Measurements from ENCODE around the gene NUTM1. TPM values are rescaled to one million over a fixed set of nuclear protein-coding genes. Genes with fewer than 3 reads are reported as not detected.
"Not testable (repeated sequence)": the region's sequence is repeated elsewhere in the genome, so short reads cannot be mapped to it uniquely, and the experiment has no call there.

Gene NUTM1
- total RNA-seq, 4 donors from 2014 or later, result not detected

- Histone ChIP-seq H3K27ac (no peak overlapping the region), H3K4me1 (no peaks in the 10 kb centered on the region)
These were observed 30.8 kb downstream of the NUTM1 start for GRCh38 chr15:34373951-34374350.

GRCh38 chr15:34374816-34375215, 31.7 kb downstream of the NUTM1 start:
- H3K27ac ChIP-seq, result no peak overlapping the region
- no peak overlapping the region for H3K4me3 ChIP-seq
- no peak for DNase-seq
- TF ChIP-seq POLR2A (IDR thresholded peaks at IDR 0.05), result no peak
- TF ChIP-seq, protein P1, sequence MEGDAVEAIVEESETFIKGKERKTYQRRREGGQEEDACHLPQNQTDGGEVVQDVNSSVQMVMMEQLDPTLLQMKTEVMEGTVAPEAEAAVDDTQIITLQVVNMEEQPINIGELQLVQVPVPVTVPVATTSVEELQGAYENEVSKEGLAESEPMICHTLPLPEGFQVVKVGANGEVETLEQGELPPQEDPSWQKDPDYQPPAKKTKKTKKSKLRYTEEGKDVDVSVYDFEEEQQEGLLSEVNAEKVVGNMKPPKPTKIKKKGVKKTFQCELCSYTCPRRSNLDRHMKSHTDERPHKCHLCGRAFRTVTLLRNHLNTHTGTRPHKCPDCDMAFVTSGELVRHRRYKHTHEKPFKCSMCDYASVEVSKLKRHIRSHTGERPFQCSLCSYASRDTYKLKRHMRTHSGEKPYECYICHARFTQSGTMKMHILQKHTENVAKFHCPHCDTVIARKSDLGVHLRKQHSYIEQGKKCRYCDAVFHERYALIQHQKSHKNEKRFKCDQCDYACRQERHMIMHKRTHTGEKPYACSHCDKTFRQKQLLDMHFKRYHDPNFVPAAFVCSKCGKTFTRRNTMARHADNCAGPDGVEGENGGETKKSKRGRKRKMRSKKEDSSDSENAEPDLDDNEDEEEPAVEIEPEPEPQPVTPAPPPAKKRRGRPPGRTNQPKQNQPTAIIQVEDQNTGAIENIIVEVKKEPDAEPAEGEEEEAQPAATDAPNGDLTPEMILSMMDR (IDR thresholded peaks at IDR 0.05), result no peak
- H3K4me1 ChIP-seq, result no peaks in the 10 kb centered on the region
- no peaks in the 10 kb centered on the region for H3K36me3 ChIP-seq
- no peaks in the 10 kb centered on the region for H3K27me3 ChIP-seq
- H3K9me3 ChIP-seq, result no peaks in the 10 kb centered on the region

More at GRCh38 chr15:34373951-34374350, 30.8 kb downstream of the NUTM1 start:
- Histone ChIP-seq H3K36me3 (no peaks in the 10 kb centered on the region), H3K9me3 (no peaks in the 10 kb centered on the region), H3K4me3 (no peak overlapping the region), H3K27me3 (no peaks in the 10 kb centered on the region)
- DNase-seq, result no peak
- TF ChIP-seq, protein P1 (IDR thresholded peaks at IDR 0.05), result no peak
- no peak for TF ChIP-seq POLR2A (IDR thresholded peaks at IDR 0.05)

- not testable (repeated sequence) for H3K4me1 ChIP-seq, DNase-seq, H3K9me3 ChIP-seq, H3K27ac ChIP-seq, H3K36me3 ChIP-seq, H3K27me3 ChIP-seq, H3K4me3 ChIP-seq
These were observed 32.4 kb downstream of the NUTM1 start for GRCh38 chr15:34375541-34375940.

- no peak for DNase-seq
- no peaks in the 10 kb centered on the region for H3K27me3 ChIP-seq
- no peaks in the 10 kb centered on the region for H3K9me3 ChIP-seq
- no peak for TF ChIP-seq POLR2A (IDR thresholded peaks at IDR 0.05)
- TF ChIP-seq, protein P1 (IDR thresholded peaks at IDR 0.05), result no peak
- H3K27ac ChIP-seq, result no peak overlapping the region
- no peaks in the 10 kb centered on the region for H3K4me1 ChIP-seq
- no peaks in the 10 kb centered on the region for H3K36me3 ChIP-seq
- no peak overlapping the region for H3K4me3 ChIP-seq
These were observed 33.7 kb downstream of the NUTM1 start for GRCh38 chr15:34376856-34377255.

- H3K27ac ChIP-seq, DNase-seq, H3K4me3 ChIP-seq, H3K36me3 ChIP-seq, H3K27me3 ChIP-seq, H3K4me1 ChIP-seq, H3K9me3 ChIP-seq: not testable (repeated sequence)
These were observed 37.4 kb downstream of the NUTM1 start for GRCh38 chr15:34380491-34380890.

DNA sequence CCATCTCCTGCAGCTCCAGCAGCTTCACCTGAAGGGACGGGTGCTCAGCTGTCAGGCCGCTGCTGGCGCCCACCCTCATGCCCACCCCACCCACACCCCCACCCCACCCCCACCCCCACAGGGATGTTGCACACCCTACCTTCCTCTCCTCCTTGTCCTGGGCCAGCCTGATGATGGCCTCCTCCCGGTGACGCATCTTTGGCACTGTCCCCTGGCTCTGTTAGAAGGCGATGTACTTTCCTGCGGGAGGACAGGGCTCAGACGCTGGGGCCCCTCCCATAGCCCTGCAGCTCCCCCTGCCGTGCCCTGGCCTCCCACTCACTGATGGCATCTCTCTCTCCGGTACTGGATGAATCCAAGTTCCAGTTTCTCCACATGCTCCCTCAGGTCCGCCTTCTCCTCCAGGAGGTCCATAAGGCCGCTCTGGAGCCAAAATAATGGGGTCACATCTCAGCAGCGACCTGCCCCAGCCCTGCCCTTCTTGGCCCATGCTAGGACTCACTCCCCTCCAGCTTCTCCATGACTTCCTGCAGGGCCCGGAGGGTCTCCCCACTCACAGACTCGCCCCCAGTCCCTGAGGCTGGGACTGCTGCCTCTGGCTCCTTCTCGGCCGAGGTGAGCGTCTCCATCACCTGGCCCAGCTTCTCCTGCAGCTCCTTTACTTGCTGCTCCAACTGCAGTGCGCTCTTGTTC, 38.9 kb downstream of the NUTM1 start:
- not testable (repeated sequence) for H3K9me3 ChIP-seq, DNase-seq, H3K27ac ChIP-seq, H3K36me3 ChIP-seq, H3K4me3 ChIP-seq, H3K4me1 ChIP-seq, H3K27me3 ChIP-seq

DNA sequence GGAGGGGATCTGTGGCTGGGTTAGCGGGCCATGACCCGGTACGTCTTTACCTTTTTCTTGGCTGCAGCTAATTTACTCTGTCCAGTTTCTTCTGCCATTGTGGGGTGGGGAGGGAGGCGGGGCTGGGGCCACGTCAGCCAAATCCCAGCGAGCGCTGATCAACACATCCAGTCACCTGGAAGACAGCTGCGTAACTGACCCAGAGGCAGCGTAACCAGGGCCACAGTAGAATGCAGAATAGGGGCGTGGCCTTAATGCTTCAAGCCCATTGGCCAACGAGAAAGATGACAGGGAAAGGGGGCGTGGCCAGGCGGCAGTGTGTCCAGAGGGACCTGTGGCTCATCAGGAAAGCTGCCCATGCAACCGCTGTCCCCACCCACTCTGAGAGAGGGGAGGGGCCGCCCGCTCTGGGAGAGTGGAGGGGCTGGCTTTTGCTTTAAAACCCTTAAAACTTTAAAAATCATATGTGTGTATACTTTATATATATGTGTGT, 46.5 kb downstream of the NUTM1 start:
- H3K4me1 ChIP-seq, H3K27me3 ChIP-seq, H3K27ac ChIP-seq, H3K36me3 ChIP-seq, DNase-seq, H3K9me3 ChIP-seq, H3K4me3 ChIP-seq: not testable (repeated sequence)

- not testable (repeated sequence) for DNase-seq, H3K36me3 ChIP-seq, H3K27ac ChIP-seq, H3K27me3 ChIP-seq, H3K4me1 ChIP-seq, H3K9me3 ChIP-seq, H3K4me3 ChIP-seq
These were observed 49.9 kb downstream of the NUTM1 start for GRCh38 chr15:34392981-34393380.

DNA sequence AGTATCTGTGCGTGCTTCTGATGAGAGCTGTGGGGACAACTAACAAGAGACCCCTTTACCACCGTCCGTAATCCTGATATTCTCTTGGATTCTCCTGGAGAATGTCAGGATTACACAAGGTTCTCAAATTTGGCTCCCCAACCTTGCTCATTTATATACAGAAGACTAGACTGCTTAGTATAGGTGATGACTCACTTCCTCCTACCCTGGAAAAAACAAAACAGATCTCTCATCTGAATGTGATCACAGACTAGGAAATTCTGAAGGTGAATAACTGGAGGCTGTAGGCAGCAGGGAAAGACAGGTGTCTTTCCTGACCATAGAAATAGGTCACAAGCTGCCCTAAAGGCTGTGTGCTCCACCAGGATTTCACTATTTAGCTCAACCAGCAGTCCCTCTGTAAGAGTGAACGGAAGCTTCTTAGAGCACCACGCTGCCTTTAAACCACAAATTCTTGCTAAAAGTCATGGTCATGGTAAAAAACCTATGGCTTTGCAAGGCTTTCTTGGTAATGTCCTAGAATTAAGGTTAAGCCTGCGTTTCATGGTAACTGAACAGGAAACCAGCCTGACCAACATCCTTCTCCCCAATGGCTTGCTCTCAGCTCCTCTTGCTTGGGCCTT, 54.6 kb downstream of the NUTM1 start:
- H3K4me1 ChIP-seq, H3K27me3 ChIP-seq, H3K27ac ChIP-seq, H3K9me3 ChIP-seq, H3K36me3 ChIP-seq, H3K4me3 ChIP-seq, DNase-seq: not testable (repeated sequence)

GRCh38 chr15:34403160-34403598, 60.1 kb downstream of the NUTM1 start:
- not testable (repeated sequence) for H3K27me3 ChIP-seq, DNase-seq, H3K4me1 ChIP-seq

GRCh38 chr15:34403899-34404298, 60.8 kb downstream of the NUTM1 start:
- H3K4me3 ChIP-seq, H3K36me3 ChIP-seq, H3K27ac ChIP-seq, H3K9me3 ChIP-seq, H3K27me3 ChIP-seq, H3K4me1 ChIP-seq, DNase-seq: not testable (repeated sequence)

More at GRCh38 chr15:34403160-34403598, 60.1 kb downstream of the NUTM1 start:
- not testable (repeated sequence) for H3K36me3 ChIP-seq, H3K9me3 ChIP-seq, H3K4me3 ChIP-seq, H3K27ac ChIP-seq
